ENCODE data around the gene MGA.

- TF ChIP-seq POLR2A (IDR thresholded peaks at IDR 0.05), result no peak
- TF ChIP-seq CTCF (IDR thresholded peaks at IDR 0.05), result no peak
- TF ChIP-seq EP300 (IDR thresholded peaks at IDR 0.05), result no peak
Measured at GRCh38 chr15:41794081-41794480, 133.9 kb downstream of the MGA start.

All from suprapubic skin (tissue), 3 donors.